Raji (cell line): ENCODE results near the gene COQ8A.

Experiments
- POLR2A ChIP-seq: IDR thresholded peaks from 2 replicates; pipeline ENCODE4 v1.6.1; 2011; ENCODE audit warnings: low read depth, low read length, control low read depth; ENCODE audit not compliant: insufficient read depth

The COQ8A gene

GRCh38 chr1:226940029-226940805, at the start of gene COQ8A:
Gene COQ8A, plus strand, starts transcription at chr1:226940294. Its CDS starts 21,092 bp downstream, at chr1:226961386.
- TF ChIP-seq POLR2A = no peak

- TF ChIP-seq POLR2A = no peak
Observed at GRCh38 chr1:226890331-226891108, 49.6 kb upstream of the COQ8A start.

- no peak for TF ChIP-seq POLR2A
Observed at GRCh38 chr1:226891346-226891745, 48.7 kb upstream of the COQ8A start.

- no peak for TF ChIP-seq POLR2A
Observed at GRCh38 chr1:226891846-226892523, 48.1 kb upstream of the COQ8A start.

- no peak for TF ChIP-seq POLR2A
Observed at GRCh38 chr1:226892524-226892875, 47.6 kb upstream of the COQ8A start.

GRCh38 chr1:226893936-226894335, 46.2 kb upstream of the COQ8A start:
- TF ChIP-seq POLR2A = no peak

- no peak for TF ChIP-seq POLR2A
Observed at GRCh38 chr1:226894826-226895225, 45.3 kb upstream of the COQ8A start.

- no peak for TF ChIP-seq POLR2A
Observed at GRCh38 chr1:226895644-226896043, 44.5 kb upstream of the COQ8A start.

GRCh38 chr1:226898246-226898645, 41.8 kb upstream of the COQ8A start:
- no peak for TF ChIP-seq POLR2A

- no peak for TF ChIP-seq POLR2A
Observed at GRCh38 chr1:226901421-226901820, 38.7 kb upstream of the COQ8A start.

GRCh38 chr1:226902601-226903000, 37.5 kb upstream of the COQ8A start:
- no peak for TF ChIP-seq POLR2A

- TF ChIP-seq POLR2A = no peak
Observed at GRCh38 chr1:226903819-226904716, 36.0 kb upstream of the COQ8A start.

GRCh38 chr1:226904772-226905171, 35.3 kb upstream of the COQ8A start:
- TF ChIP-seq POLR2A = no peak

GRCh38 chr1:226908419-226908818, 31.7 kb upstream of the COQ8A start:
- no peak for TF ChIP-seq POLR2A

GRCh38 chr1:226908913-226909312, 31.2 kb upstream of the COQ8A start:
- TF ChIP-seq POLR2A = no peak
